ENCODE results near the gene TUSC2.
A peak's percentile ranks its signal among the peaks of the same experiment; 100 is the strongest.

Gene TUSC2

GRCh38 chr3:50297384-50297775 lies 30.6 kb downstream of the TUSC2 start:
- Histone ChIP-seq H3K9me2 (replicated peaks; ENCODE audit: low read depth, low read length) (no peaks in the 10 kb centered on the region), H3K79me2 (ENCODE audit: insufficient read depth, low read length) (peaks cover 19% of the 10 kb centered on the region; the same call in 1 of the 2 replicates), H4K20me1 (ENCODE audit: insufficient read depth, low read length, poor library complexity, severe bottlenecking) (peaks cover 3% of the 10 kb centered on the region), H3K9ac (ENCODE audit: low read depth, low read length, poor library complexity, severe bottlenecking) (peak overlapping the region; percentile 80), H3K4me1 (ENCODE audit: insufficient read depth, low read length, poor library complexity, severe bottlenecking) (peaks cover 22% of the 10 kb centered on the region), H3K4me2 (ENCODE audit: low read depth, low read length, poor library complexity, severe bottlenecking) (peak overlapping the region; percentile 98), H3F3A (ENCODE audit: low read depth) (no peaks in the 10 kb centered on the region), H3K9me3 (ENCODE audit: insufficient read depth, low read depth, low read length) (no peaks in the 10 kb centered on the region), H3K27me3 (ENCODE audit: insufficient read depth, low read length, poor library complexity, severe bottlenecking) (no peaks in the 10 kb centered on the region), H2AFZ (ENCODE audit: low read length) (no peak overlapping the region), H3K36me3 (ENCODE audit: insufficient read depth, low read length) (no peaks in the 10 kb centered on the region), H3K4me3 (ENCODE audit: low read length, poor library complexity, severe bottlenecking) (peak overlapping the region; percentile 78)
- TF ChIP-seq EZH2phosphoT487 (IDR thresholded peaks at IDR 0.05; ENCODE audit: borderline replicate concordance): no peak
- TF ChIP-seq CTCF (conservative IDR thresholded peaks at IDR 0.05; ENCODE audit: low read length): no peak

DNA sequence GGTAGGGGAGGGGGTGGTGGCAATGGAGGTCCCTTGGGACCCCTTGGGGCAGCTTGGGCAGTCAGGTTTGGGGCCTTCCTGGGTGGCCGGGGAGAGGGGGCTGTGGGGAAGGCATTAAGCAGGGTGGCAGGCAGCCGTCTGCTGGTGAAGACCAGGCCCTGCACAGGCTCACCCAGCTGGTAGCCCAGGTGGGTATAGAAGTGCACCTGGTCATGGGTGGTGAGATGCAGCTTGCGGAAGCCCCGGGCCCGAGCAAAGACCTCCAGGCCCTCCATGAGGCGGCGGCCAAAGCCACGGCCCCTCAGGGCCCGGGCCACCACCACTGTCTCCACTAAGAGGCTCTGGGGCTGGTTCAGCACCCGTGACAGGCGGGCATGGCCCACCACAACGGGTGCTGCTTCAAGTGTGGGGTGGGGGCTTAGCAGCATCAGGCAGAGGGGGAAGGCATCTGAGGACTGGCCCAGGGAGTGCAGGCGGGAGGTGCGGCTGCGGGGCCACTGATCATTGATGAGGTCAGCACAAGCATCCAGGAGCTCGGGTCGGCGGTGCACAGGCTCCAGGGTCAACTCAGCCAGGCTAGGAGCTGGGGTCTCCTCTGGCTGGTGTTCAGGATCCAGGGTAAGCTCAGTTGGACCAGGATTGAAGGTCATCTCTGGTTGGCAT lies 31.2 kb downstream of the TUSC2 start:
- Histone ChIP-seq H3K9me3 (ENCODE audit: insufficient read depth, low read depth, low read length) (no peaks in the 10 kb centered on the region), H3K9me2 (replicated peaks; ENCODE audit: low read depth, low read length) (no peaks in the 10 kb centered on the region), H3K4me1 (ENCODE audit: insufficient read depth, low read length, poor library complexity, severe bottlenecking) (peaks cover 22% of the 10 kb centered on the region), H3F3A (ENCODE audit: low read depth) (no peaks in the 10 kb centered on the region), H3K79me2 (ENCODE audit: insufficient read depth, low read length) (peaks cover 21% of the 10 kb centered on the region), H3K4me2 (ENCODE audit: low read depth, low read length, poor library complexity, severe bottlenecking) (peak overlapping the region; percentile 98), H3K9ac (ENCODE audit: low read depth, low read length, poor library complexity, severe bottlenecking) (peak overlapping the region; percentile 80), H4K20me1 (ENCODE audit: insufficient read depth, low read length, poor library complexity, severe bottlenecking) (peaks cover 3% of the 10 kb centered on the region), H2AFZ (ENCODE audit: low read length) (no peak overlapping the region), H3K27me3 (ENCODE audit: insufficient read depth, low read length, poor library complexity, severe bottlenecking) (no peaks in the 10 kb centered on the region), H3K4me3 (ENCODE audit: low read length, poor library complexity, severe bottlenecking) (no peak overlapping the region), H3K36me3 (ENCODE audit: insufficient read depth, low read length) (no peaks in the 10 kb centered on the region)
- TF ChIP-seq EZH2phosphoT487 (IDR thresholded peaks at IDR 0.05; ENCODE audit: borderline replicate concordance) (no peak), CTCF (conservative IDR thresholded peaks at IDR 0.05; ENCODE audit: low read length) (no peak)

GRCh38 chr3:50295553-50296431 lies 32.2 kb downstream of the TUSC2 start:
- Histone ChIP-seq H3K4me3 (ENCODE audit: low read length, poor library complexity, severe bottlenecking) (no peak overlapping the region), H3K9ac (ENCODE audit: low read depth, low read length, poor library complexity, severe bottlenecking) (no peak overlapping the region), H3K9me2 (replicated peaks; ENCODE audit: low read depth, low read length) (no peaks in the 10 kb centered on the region), H3K79me2 (ENCODE audit: insufficient read depth, low read length) (peaks cover 32% of the 10 kb centered on the region), H3K4me2 (ENCODE audit: low read depth, low read length, poor library complexity, severe bottlenecking) (no peak overlapping the region), H3K9me3 (ENCODE audit: insufficient read depth, low read depth, low read length) (no peaks in the 10 kb centered on the region), H3F3A (ENCODE audit: low read depth) (no peaks in the 10 kb centered on the region), H3K27me3 (ENCODE audit: insufficient read depth, low read length, poor library complexity, severe bottlenecking) (no peaks in the 10 kb centered on the region), H3K36me3 (ENCODE audit: insufficient read depth, low read length) (no peaks in the 10 kb centered on the region), H3K4me1 (ENCODE audit: insufficient read depth, low read length, poor library complexity, severe bottlenecking) (peaks cover 31% of the 10 kb centered on the region), H4K20me1 (ENCODE audit: insufficient read depth, low read length, poor library complexity, severe bottlenecking) (peaks cover 3% of the 10 kb centered on the region), H2AFZ (ENCODE audit: low read length) (no peak overlapping the region)
- TF ChIP-seq CTCF (conservative IDR thresholded peaks at IDR 0.05; ENCODE audit: low read length) (no peak), EZH2phosphoT487 (IDR thresholded peaks at IDR 0.05; ENCODE audit: borderline replicate concordance) (no peak)
